Measurements from ENCODE around the gene MAL. TPM values are rescaled to one million over a fixed set of nuclear protein-coding genes. Genes with fewer than 3 reads are reported as not detected.

MAL gene
- total RNA-seq, 1 donor from 2014 or later = 19.2 TPM

- no peak for DNase-seq (ENCODE audit: low spot score)
Observed at GRCh38 chr2:94996305-94997100, 29.0 kb upstream of the MAL start.

DNA sequence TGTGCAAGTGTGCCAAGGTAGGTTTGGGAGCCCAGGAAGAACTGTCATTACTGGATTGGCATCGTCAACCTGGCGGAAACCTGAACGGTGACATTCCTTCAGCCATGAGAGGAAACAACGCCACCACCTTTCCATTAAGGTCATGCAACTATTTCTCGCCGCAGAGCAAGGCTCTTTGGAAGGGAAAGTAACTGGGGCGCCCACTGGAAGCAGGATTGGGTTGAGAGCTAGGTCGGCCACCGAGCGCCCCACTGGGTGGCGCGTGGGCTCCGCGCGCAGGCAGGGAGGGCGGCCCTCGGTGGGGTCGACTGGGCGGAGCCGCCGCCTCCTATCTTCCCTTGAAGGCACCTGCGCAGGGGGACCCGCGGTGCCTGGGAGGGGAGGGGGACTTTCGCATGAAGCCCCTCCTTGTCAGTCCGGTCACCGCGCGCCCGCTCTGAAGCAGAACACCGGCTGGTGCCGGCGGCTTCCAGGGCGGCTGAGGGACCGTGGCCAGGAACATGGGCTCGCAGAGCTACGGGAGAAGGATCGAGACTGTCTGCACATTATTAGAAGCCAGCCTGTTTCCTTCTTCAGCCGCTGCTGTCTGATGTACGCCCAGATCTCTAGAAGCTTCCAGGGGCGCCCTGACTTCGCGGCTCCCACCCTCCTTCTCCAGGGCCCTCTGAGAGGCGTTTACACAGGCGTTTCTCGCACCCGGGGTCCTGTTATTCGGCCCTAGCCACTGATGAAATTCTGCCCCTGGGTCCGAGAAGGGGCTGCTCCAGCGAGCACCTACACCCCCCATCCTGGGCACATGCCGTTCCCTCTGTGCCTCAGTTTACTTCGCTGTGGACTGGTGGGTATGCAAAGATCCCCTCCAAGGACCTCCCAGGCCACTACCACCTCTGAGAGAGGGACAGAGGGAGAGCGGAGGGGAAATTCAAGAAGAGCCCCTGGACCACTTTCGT lies 27.3 kb upstream of the MAL start:
- DNase-seq (ENCODE audit: low spot score) = no peak

DNA sequence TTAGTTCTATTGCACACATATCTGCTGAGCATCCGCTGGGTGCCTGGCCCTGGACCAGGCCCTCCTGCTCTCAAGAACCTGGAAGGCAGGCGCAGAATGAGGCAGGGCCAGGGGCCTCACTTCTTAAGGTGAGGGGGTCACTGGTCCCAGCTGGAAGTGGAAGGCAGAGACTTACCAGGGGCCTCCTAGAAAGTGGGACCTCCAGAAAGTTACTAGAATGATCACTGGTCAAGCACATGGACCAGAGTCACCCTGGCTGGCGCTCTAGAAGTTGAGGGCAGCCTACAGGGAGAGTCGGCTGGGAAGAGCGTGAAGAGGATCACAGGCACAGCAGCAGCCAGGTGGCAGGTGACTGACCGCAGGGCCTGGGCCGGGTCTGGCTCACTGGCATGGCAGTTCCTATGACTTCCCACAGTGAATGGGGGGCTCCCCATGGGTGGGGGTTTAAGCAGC lies 26.1 kb upstream of the MAL start:
- DNase-seq (ENCODE audit: low spot score) = no peak

GRCh38 chr2:95001051-95001562 lies 24.4 kb upstream of the MAL start:
- DNase-seq (ENCODE audit: low spot score) = no peak

DNA sequence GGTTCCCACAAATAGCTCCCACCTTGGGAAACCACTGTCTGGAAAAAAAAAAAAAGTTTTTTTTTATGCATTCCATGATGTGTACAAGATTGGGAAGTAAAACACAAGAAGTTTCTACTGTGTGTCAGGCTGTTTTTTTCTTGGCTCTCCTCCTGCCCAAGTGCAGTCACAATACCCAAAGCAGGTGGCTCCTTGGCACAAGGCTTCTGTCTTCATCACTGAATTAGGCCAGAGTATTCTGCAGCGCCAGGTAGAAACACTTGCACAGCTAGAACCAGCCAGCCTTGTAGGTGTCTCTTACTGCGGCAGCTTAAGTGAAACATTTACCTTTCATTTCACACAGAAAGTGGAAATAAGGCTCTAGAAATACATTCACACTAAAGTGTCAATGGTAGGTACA lies 23.8 kb upstream of the MAL start:
- DNase-seq (ENCODE audit: low spot score) = no peak

DNA sequence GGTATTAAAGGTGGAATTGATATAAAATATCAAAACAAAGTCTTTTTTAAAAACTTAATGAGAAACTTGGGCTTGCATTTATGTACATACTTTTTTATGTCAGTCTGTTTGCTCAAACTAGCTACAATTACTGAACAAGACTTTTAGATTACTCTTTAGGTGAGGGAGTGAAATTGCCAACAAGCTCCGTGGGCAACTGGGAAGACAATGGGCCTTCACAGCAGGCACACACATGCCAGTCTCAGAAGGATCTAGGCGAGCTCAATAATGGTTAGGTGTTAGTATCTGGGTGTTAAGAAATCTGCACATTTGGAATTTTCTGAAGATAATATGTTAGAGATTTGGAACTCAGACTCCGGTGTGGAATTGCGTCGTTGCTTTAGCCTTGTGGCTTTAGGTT lies 23.0 kb upstream of the MAL start:
- DNase-seq (ENCODE audit: low spot score) = no peak

- DNase-seq (ENCODE audit: low spot score) = no peak
Observed at GRCh38 chr2:95004287-95004686, 21.2 kb upstream of the MAL start.

DNA sequence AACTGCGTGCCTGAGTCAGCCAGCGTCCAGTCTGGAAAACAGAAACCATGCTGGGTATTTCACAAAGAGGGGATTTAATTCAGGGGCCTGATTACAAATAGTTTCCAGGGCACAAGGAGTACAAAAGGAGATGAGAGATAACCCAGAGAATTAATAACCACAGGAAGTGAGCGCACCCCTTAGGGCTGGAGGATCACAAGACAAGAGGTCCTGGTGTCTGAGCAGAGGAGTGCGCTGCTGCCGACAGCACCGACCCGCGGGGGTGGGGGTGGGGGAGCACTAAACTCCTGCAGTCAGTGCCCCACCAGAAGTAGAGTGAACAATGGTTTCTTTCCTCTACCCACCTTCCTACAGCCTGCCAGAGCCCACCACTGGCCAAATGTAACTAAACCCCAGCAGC lies 20.8 kb upstream of the MAL start:
- no peak for DNase-seq (ENCODE audit: low spot score)

DNA sequence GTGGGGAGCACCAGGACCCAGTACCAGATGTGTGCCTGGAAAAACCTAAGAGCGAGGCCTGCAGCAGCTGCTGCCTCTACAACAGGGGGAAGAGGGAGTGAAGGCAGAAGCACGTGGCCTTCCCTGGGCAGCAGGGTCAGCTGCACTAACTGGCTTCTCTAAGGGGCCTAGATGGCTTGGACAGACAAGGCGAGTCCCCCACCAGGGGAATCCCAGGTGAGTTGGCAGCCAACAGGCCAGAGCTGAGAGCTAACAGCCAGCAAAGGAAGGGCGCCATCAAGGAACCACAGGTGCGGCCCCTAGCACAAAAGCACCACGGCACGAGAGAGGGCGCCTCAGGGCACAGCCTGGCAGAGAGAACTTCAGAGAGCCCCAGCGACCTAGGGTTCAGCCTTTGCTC lies 19.8 kb upstream of the MAL start:
- no peak for DNase-seq (ENCODE audit: low spot score)

GRCh38 chr2:95006588-95006987 lies 18.9 kb upstream of the MAL start:
- no peak for DNase-seq (ENCODE audit: low spot score)

DNA sequence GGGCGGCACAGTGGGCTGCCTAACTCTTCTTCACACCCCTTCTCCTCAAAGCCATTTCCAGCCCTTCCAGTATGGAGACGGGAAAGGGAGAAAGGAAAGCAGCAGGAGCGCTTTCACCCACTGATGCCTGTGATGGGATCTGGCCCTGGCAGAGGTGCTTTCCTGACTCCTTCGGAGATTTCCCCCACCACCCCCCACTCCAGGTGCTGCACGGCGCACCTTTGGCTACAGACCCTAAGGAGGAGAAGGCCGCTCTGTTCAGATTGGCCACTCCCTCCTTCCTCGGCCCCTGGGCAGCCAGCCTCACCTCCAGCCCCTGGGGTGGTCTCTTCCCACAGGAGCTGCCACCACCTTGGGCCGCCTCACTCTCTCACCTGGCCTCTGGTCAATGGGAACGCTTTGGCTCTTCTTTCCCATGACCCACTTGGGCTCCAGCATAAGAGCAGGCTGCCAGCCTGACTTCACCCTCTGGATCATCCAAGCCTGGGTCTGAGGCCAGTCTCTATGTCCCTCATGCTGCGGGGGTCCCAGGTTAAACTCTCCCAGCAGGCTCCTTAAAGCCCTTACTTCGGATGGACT lies 18.4 kb upstream of the MAL start:
- no peak for DNase-seq (ENCODE audit: low spot score)

DNA sequence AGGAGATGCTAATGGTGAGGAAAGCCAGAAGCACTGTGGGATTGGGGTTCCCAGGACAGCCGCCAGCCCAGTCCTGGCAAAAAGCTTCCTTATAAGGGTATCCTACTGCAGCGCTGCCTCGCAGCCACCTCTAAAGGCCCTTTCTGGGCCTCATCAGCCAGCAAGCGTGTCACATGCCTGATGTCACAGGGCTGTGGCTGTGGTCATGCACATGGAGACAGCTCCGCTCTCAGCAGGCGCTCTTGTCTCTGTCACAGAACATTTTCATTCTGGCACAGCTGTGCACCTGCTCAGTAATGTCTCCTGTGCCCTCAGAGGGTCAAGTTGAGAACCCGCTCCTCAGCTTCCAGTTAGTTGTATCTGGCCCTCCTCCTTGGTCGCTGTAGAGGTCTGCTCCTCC lies 17.7 kb upstream of the MAL start:
- DNase-seq (ENCODE audit: low spot score) = no peak

DNA sequence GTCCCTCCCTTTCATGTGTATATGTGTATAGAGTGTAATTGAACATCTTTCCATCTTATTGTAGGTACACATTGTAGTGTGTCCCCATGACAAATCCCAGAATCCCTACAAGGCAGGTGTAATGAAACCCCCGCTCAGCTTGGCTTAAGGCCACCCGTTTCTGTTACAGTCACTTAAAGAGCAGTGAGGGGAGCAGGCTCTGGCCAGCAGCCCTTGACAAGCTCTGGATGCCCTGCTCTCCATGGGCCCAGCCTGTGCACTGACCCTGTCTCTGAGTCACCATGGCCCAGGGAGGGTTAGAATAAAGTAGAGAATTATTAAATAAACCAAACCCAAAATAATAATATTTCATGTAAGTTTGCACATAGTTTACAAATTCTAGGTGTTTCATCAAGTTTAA lies 17.2 kb upstream of the MAL start:
- DNase-seq (ENCODE audit: low spot score) = no peak

DNA sequence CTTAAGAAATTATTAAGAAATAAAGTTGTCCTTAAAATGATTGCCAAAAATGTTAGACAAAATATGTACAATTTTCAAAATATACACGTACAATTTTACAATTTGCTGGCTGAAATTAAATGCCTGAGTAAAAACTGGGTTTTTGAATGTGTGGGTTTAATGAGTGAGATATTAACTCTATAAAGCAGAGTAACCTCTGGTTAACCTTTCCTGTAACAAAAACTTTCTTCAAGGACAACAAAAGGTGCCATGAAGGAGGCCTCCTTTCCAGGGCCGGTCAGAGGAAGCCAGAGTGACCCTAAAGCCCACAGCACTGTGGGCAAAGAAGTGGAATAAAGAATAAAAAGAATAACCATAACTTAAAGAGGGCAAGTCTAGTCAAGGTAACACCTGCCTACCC lies 16.5 kb upstream of the MAL start:
- no peak for DNase-seq (ENCODE audit: low spot score)

GRCh38 chr2:95009412-95009811 lies 16.1 kb upstream of the MAL start:
- DNase-seq (ENCODE audit: low spot score) = no peak

- no peak for DNase-seq (ENCODE audit: low spot score)
Observed at GRCh38 chr2:95010126-95010525, 15.4 kb upstream of the MAL start.

DNA sequence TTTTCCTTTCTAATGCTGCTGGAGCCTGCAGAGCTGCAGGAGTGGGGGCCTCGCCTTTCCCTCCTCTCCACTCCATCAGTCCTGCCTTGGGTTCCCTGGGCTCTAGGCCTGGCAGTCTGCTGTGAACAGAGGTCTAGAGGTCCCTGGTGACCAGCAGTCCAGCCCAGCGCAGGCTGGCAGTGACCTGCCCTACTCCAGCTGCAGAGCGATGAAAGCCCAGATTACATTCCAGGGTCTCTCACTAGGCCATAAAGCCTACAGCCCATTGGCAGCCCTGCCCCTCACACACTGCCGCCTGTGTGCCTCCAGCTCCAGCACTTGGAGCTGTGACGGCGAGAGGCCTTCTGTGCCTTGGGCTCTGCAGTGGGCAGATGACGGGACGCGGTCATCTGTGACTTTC lies 14.8 kb upstream of the MAL start:
- DNase-seq (ENCODE audit: low spot score) = no peak

DNA sequence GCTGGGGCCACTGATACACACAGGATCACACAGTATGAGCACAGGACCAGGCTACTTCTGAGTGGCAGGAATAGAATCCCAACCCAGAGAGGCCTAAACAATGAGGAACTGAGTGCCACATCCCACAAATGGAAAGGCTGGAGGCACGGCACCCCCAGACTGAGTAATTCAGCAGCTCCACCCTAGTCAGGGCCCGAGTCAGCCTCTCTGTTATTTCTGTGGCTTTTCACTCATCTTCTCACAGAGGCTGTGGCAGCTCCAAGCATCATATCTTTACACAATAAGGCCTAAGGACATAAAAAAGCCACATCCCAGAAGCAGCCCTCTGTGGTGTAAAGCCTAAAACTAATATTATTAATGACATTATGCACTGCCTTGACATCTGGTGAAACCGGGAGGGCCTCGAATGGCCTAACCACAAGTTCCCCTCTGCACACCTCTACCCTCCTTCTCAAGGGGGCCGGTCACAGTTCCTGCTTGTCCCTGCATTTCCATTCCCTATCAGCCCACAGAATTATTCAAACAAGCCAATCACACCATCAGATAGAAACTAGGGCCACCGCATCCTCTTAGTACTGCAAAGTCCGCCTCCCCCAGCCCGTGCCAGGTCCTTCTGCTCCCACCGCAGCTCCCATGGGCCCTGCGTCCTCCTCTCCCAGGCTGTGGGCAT lies 12.5 kb upstream of the MAL start:
- no peak for DNase-seq (ENCODE audit: low spot score)

DNA sequence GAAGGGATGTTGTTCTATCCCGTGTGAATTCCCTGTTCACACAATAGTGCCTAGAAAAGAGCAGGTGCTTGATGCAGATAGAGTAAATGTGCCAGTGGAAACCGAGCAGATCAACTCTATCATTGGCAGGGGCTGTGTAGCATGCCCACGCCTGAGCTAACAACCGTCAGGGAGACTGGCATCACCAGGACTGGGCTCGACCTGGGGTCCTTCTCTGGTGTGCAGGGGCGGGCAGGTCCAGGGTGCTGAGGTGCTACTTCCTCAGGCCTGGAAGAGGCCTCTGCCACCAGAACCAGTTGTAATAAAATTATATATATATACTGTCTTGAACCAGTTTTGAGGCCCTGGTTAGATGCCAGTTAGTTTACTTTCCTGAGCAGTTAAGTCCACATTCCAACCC lies 11.8 kb upstream of the MAL start:
- no peak for DNase-seq (ENCODE audit: low spot score)

DNA sequence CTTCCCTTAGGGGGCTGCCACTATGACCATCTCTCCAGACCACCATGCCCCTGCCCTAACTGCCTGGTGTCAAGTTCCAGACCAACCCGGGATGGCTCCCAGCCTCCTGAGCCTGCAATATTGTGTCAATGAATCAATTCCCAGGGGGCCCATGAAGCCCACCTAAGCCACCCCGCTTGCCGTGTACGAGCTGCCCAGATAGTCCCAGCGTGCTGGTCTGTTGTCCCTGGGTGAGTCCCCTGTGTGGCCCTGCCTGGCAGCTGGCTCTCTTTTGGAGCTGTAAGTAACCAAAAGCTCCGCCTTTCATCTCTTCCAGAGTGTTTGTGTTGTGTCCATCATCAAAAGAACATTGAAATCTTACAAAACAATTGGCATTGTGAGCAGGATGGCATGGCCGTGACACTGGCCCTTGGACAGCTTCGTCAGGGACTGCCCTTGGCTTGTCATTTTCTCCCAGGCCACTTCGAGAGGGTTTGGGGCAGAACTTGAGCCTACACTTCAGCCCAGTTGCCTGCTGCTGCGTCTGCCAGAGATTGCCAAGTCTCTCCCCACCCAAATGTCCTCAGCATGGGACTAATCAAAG lies 11.3 kb upstream of the MAL start:
- no peak for DNase-seq (ENCODE audit: low spot score)

DNA sequence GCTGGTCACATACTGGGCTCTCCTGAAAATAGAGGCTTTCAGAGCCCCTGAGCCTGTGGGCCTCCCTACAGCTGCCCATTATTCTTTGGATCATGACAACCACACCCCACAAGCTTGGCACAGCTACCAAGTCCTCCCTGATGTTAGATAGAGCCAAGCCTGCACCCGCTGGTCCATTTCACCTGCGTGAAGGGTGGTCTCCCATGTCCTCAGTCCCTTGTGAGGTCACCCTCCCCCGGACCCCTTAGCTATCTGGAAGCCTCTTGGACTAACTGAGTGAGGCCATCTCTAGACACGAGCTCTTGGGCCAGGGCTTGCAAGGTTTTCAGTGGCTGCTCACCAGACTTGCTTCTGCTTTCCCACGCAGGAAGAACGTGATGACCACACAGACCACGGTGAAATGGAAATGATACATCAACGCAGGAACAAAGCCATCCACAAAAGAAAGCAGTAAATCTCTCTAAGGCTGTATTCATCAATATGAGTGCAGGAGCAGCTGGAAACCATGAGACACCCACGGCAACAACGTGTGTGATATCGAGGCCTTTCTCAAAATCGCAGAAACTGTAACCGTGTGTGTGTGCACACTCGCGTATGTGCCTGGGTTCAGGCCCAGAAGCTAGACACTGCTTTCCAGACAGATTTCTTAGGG lies 10.1 kb upstream of the MAL start:
- no peak for DNase-seq (ENCODE audit: low spot score)

Measured in ureter (tissue), 1 donor.